ENCODE results near the gene HOXD10.

The HOXD10 gene

DNA sequence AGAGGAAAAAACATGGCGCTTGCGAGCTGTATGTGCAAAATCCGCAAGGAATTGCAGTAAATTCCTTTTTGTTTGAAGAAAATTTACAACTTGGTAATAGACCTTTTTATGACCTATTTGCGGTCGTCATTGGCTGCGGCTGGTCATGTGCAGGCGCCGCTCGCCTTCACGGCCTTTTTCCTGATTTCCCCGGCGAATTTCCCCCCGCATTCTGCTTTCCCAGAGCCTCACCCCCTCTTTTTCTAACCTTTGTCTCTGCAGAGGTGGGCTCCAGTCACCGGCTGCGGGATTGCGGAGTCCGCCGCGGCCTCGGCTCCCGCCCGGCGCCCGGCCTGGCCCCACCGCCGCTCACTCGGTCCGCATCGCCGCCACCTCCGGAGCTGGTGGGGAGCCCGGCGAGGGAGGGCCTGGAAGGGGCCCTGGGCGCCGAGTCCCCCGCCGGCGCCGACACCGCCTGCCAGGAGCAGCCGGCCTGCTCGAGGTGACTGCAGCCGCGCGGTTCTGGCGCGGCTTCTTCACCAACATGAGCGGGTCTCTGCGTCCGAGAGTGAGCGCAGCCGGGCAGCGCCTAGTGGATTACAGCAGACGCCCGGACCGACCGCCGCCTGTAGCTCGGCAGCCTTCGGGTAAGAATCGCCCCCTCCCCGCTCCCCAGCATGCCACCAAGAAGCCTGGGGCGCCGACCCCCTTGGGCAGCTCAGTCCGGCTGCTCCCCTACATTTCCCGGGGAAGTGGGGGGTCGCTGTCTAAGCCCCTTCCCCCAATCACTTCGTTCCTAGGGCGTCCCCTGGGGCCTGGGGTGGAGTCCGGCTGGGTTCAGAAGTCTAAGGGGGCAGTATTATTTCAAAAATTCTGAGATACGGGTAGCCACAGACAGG is 20.0 kb downstream of the HOXD10 start:
- DNase-seq (ENCODE audit: low spot score) = peak; percentile 55

DNA sequence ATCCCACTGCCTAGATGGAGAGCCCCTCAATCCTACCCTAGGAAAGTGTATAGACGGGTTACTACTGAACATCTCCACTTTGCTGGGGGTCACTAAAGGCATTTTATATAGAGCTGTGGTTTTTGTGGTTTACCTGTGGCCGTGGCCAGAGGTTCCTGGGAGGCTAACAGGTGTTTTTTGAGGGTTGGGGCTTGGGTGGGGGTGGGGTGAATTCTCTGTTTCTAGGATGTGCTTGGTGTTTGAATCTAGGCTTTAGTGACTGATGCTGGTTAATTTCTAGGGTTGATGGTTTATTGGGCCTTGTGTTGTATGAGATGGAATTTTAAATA is 20.6 kb downstream of the HOXD10 start:
- DNase-seq (ENCODE audit: low spot score) = no peak

DNA sequence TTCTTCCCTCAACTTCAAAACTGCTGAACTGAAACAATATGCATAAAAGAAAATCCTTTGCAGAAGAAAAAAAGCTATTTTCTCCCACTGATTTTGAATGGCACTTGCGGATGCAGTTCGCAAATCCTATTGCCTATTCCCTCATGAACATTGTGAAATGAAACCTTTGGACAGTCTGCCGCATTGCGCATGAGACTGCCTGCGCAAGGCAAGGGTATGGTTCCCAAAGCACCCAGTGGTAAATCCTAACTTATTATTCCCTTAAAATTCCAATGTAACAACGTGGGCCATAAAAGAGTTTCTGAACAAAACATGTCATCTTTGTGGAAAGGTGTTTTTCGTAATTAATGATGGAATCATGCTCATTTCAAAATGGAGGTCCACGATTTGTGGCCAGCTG is 21.3 kb downstream of the HOXD10 start:
- no peak for DNase-seq (ENCODE audit: low spot score)

DNA sequence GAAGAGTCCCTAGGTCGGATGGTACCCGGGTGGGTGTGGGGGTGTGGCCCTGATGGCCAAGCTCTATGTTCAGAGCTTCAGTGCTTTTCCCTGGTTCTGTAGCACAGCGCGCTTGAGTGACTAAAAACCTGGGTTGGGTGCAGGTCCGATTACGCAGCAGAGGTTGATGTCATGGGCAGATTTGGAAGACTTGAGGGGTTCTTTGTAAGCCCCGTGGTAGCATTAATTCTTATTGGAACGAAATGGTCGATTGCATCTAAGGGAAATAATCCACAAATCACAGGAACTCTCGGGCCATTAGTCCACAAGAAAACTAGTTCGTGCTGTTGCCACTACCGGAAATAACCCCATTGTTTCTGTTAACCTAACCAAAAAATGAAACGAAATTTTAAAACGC is 21.9 kb downstream of the HOXD10 start:
- no peak for DNase-seq (ENCODE audit: low spot score)

DNA sequence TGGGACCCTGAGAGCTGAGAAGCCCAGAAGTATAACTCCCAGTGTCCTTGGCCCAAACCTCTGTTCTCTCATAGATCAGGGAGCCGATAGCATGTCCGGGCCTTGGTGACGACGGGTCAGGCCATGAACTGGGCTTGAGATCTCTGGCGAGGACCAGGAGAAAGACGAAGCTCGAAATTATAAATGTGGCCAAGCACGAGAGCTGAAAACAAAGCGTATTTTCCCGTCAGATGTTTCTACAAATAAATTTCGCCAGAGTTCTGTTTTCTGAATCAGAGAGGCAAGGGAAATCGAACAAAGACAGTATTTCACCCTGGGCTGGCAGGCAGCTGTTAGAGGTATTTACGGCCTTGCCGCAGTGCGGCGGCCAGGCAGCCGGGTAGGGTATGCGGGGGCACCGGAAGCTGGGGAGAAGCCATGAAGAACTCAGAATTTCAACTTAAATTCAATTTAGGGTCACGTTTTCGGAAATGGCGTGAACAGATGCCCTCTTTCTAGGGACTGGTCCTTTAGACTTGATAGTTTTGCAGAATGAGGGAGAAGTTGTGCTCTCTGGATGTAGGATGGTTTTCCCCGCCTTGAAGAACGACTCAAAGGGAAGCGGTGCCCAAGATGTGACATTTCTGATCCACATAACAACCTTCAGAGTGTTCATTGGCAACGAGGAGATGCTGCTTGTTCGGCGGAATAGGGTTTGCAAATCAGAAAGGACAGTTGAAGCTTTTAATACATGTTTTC is 22.5 kb downstream of the HOXD10 start:
- no peak for DNase-seq (ENCODE audit: low spot score)

DNA sequence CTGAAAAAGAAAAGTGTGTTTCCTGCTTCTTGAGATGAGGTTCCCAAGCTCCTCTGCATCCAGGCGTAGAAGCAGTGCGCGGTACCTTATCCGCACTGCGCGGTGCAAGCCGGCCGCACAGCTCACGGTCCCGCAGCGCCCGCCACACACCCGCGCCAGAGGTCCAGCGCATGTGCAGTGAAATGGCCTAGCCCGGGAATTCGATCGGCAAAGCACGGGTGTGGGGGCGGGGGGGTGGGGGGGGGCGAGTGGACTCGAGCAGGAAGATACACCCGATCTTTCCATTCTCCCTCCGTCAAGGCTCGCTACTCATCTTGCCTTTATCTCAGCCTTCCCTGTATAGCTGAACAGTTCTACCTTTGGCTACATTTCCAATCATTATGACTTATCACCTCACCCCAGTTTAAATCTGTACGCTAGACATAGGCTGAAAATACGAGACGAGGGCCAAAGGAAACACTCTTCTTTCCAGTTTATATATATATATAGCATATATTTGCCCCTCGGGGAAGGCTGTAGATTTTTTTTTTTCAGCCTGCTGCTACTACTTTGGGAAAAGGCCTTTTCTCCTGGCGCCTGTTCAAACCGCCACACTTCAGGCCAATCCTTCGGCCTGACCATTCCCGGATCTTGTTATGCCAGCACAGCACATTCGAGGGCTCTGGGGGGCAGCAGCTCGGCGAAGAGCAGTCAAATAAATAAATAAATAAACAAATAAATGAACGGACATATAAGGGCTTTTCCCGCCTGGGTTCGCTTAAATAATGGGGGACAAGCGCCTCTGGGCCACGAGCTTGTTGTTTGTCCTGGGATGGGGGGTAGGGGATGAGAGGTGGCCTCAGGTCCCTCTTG is 23.3 kb downstream of the HOXD10 start:
- peak; percentile 41 for DNase-seq (ENCODE audit: low spot score)

DNA sequence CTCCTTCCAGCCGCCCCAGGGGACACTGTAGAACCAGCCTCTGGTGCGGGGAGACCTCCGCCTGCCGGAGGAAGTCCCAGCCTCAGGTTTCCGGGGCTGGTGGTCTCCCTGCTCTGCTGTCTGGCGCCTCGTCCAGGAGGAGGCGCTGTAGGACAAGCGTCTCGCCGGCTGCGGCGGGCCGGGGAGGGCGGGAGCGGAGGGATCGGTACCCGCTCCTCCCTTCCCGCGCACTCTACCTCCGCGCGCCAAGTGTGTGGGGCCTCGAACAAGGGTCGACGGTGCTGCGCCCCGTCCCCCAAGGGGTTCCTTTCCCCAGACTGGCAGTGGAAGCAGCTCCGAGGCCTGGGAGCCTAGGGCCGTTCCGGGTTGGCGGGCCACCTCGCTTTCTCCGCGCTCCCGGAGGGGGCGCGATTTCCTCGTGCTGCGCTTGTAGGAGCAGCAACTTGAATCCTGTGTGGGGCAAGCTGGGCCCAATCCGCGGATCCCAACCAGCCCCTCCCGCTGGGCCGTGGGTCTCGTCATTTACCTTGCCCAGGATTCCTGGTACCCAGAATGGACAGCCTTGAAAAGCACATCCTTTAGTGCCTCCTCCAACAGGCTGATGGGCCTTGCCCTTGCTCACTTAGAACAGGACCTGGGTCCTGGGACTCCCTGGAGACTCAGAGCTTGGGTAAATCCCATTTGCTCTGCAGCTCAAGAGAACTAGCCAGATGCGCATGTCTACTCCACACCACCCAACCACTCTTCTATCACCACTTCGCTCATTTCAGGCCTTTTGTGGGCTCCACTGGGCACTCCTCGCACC is 24.1 kb downstream of the HOXD10 start:
- DNase-seq (ENCODE audit: low spot score) = peak; percentile 90

DNA sequence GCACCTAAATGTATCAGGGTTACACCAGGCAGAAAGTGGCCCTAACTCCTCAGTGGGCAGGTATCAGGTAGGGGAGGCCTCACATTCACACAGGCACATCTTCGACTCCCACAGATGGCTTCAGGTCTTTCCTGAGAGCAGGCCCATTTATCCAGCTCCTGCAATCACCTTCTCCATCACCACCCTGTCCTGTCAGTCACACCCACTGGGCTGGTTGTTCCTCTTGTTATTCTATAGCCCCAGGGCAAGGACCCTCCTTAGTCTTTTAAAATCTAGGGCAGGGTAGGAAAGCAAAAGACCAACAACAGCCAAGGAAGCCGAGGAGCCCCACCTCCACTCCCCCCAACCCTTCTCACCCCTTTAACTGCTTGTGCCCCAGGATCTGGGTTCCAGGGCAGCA is 25.7 kb downstream of the HOXD10 start:
- no peak for DNase-seq (ENCODE audit: low spot score)

DNA sequence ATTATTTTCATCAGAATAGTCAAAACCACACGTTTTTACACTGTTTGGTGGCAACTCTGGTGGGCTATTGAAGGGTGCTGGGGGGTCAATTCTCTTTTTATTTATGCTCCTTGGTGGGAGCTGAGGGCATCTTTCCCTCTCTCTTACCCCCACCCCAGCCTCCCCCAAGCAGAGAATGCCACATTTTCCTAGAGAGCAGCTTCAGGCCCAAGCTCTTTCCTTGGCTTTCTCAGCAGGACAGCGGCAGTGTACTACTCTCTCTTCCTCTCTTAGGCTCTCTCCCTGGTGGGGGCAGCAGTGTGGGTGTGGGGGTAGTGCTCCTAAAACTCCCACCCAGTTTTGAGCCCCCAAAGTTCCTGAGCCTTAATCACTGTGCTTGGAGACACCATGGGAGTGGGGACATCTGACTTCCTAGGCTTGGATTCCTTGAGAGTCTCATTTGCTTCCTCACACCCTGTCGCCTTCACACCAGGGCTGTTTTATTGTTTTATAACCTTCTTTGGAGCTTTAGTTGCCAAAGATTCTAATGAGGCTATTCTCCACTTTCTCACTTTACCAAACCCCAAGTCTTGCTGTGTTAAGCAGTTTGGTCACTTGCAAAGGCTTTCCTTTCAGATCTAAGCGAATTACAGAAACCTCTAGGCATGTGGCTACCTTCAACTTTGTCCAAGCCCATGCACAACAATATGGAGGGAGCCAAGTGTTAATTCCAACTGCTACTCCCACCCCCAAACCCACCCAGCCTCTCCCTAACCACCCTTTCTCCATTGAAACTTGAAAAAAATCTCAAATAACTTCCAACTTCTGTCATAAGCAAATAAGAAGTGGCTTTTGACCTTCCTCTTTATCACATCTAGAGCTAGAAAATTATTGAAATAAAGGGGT is 28.7 kb downstream of the HOXD10 start:
- DNase-seq (ENCODE audit: low spot score) = no peak

DNA sequence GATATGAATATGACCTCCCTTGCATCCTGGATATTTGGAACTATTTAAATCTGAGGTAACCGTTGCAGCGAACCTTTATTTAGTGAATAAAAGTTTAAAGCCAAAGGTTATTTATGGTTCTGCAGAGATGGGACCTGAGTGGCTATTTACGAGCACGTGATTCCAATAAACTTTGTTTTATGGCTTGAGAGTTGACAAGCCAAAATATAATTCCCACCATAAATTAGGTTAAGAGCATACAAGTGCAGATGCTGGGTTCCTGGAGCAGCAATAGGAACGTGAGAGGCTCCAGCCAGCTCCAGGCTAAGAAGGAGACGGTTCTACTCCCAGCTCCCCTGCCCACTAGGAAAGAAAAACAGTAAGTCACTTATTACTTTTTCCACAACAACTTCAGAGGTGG is 29.5 kb downstream of the HOXD10 start:
- DNase-seq (ENCODE audit: low spot score) = no peak

DNA sequence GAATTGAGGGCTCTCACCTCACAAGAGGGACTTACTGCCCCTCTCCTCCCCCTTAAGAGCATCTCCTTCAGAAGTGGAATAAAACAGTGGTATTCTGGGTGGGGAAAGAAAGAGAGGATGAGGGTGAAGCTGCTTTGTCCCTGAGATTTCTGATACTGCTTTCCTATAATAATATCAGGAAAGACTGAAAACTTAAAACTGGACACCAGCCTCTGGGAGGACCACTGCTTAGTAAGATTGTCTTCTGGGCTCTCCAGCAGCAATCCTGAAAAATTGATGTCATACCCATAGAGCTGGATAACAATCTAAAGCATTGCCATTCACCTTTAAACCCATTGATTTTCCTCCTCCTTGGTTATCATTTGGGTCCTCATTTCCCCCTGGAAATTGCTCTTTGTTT is 30.1 kb downstream of the HOXD10 start:
- no peak for DNase-seq (ENCODE audit: low spot score)

DNA sequence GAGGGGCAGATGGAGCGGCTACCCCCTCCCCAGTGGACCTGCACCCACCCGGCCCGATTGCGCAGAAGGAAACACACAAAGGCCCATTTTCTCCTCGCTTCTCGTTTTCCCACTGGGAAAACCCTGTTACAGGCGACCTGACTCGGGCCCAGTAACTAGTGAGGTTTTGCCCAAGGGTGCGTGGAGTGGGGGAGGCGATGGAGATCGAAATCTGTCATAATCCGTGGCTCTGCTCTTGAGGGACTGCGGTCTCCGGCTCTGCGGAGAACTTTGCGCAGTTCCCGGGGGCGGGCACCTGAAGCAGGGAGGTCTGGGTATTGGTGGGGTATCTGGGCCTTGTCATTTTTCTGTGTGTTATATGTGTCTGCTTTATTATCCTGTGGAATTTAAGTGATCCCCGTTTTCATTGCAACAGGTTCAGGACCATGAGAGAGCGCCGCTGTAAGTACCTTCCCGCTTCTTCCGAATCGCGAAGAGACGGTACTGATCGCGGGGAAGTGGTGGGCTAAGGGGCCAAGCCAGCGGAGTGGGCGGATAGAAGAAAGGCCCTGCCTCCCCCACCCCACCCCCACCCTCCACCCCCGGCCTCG is 30.7 kb downstream of the HOXD10 start:
- DNase-seq (ENCODE audit: low spot score) = no peak

DNA sequence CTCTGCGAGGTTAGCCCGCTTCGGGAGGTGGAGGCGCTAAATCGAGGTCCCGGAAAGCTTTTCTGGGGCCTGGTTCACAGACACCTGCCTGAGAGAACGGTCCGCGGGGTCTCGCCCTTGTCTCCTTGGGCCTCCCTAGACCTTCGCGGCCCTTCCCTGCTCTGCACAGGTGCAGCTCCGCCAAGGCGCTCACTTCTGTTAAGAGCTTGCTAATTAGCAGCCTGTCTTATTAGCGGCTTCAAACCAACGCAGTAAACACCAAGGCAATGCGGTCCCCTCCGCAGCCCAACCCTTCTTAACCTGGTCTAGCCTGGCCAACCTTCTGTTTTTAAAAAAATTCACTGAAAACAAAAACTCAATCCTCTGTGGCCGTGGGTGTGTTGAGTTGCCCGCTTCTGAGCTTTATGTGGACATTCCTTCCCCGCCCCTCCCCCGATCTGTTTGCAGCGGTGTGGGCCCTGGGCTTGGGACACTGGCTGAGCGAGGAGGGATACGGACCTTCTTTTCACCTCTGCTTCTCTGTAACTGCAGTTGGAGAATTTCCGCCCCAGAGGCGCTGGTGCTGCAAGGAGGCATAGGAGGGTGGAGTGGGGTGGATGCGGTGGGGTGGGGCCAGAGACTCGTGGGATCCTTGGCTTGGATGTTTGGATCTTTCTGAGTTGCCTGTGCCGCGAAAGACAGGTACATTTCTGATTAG is 31.4 kb downstream of the HOXD10 start:
- no peak for DNase-seq (ENCODE audit: low spot score)

DNA sequence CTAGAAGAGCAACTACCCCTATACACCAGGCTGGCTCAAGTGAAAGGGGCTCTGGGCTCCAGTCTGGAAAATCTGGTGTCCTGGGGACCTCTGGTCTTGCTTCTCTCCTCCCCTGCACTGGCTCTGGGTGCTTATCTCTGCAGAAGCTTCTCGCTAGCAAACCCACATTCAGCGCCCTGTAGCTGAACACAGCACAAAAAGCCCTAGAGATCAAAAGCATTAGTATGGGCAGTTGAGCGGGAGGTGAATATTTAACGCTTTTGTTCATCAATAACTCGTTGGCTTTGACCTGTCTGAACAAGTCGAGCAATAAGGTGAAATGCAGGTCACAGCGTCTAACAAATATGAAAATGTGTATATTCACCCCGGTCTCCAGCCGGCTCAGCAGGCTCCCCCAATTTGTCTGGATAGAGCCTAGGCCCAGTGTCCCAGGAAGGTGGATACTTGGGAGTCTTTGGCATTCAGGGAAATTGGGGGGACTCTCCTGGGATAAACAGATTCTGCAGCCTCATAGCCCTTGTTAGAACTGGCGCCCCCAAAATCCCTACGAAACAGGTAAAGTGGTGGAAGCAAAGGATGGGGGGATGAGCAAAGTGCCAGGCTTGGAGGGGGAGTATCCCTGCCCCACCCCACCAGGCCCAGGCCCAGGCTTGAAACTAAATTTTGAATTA is 32.3 kb downstream of the HOXD10 start:
- no peak for DNase-seq (ENCODE audit: low spot score)

DNA sequence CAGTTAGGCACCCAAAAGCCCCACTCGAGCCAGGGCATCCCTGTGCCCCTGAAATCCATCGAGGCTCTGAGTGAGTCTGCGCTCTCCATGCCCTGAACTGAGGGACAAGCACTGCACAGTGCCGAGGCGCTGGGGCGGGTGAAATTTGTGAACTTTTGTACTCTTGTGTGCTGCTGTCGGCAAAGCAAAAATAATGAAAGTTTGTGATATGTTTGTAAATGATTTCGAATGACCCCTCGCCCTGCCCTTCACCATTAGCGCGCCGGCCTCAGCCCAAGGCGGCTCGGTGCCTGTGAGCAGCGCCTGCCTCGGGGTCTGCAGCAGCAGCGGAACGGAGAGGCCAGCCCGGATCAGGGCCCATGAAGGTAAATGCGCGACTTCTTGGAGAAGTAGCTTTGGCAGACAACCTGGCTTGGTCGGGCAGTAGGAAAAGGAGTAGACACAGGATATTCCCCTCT is 32.9 kb downstream of the HOXD10 start:
- DNase-seq (ENCODE audit: low spot score) = no peak

DNA sequence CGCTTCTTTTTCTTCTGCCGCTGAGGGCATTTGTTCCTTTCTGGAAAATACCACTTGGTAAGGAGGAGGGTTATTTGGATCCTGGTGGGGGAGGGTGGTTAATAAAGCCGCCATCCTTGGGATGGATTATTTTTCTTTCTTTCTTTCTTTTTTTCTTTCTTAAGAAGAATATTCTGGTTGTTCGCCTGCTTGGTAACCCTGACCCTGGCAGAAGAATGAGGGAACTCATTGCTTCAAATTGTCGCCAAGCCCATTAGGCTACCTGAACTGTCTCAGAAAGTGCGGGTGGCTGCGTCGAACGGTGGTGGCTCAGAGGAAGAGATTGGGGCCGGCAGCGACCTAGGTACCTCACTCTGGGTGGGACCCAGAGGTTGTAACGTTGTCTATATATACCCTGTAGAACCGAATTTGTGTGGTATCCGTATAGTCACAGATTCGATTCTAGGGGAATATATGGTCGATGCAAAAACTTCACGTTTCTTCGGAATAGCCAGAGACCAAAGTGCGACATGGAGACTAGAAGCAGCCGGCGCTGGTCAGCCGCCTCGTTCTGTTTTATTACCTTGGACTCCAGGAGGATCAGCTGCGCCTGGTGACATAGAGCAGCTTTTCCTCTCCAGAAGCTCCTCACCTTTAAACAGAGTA is 33.5 kb downstream of the HOXD10 start:
- no peak for DNase-seq (ENCODE audit: low spot score)

DNA sequence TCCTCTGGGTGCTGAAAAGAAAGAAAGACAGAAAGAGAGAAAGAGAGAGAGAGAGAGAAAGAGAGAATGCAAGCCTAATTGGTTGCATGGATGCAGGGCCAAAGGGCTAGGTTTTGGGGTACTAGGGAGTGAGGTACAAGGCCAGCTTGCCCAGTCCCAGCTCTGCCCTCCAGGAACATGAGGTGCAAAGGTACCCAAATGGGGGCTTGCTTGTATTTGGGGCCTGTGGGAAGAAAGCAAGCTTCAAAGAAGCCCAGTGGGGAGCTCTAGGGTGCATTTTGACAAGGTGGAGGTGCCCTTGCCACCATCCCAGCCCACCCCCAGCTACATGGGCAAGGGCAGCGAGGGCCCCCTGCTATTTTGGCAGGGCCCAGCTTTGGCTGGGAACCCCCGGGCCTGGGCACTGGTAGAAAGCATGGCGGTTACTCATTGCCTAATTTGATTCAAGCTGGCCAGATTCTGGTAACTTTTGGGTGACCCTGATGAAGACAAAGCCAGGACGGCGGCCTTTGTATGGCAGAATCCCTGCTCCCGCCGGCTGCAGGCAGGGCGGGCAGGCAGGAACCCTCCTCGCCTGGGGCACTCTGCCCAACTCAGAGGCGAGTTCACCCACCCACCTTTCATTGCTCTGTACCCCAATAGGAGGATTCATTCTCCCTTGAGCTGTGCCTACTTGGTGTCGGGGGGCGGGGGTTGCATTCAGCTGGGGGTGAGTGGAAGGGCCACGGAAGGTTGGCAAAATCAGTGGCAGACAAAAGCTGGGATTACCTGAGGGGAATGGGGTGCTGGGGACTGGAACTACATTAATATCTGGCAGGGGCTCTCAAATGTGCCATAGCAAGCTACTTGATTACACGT is 34.2 kb downstream of the HOXD10 start:
- DNase-seq (ENCODE audit: low spot score) = no peak

Measured in AG08395 (cell line).